PC-9 (cell line): Measurements from ENCODE around the gene NUDT17.

ENCODE experiments used
- CTCF ChIP-seq: fragments of 200-600 bp; sonication (generic); conservative IDR thresholded peaks from 2 replicates; pipeline ENCODE4 v1.6.1; 2017; ENCODE audit warnings: mixed run types, antibody characterized with exemption, mild to moderate bottlenecking, moderate library complexity
- EZH2 ChIP-seq: fragments of 200-600 bp; sonication (generic); IDR thresholded peaks from 2 replicates; pipeline ENCODE4 v1.8.0; 2017; ENCODE audit warnings: antibody characterized with exemption, low read depth

- TF ChIP-seq CTCF: no peak
- no peak for TF ChIP-seq EZH2
These were observed 13.6 kb downstream of the NUDT17 start, which contains the start of gene PIAS3 for GRCh38 chr1:145858901-145859490.
